Measurements from ENCODE around the gene CBLN2.

Gene CBLN2

DNA sequence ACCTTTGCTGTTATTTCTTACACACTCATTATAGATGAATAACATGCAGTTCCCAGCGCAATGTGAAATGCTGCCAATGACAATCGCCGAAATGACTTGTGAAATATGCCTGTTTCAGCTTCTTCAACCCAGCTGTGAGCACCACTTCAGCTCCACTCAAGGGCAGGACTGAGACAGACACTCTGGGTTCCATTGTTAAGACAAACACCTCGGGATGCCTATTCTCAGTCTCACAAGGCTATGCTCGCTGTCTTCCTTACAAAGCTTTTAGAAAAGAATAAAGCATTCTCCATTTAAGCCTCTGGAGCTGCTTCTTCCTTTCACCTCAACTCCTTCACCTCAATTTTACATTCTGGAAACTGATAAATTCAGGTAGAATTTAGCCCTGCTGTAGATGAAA lies 4.2 kb downstream of the CBLN2 start:
- no peaks in the 10 kb centered on the region for H3K9me2 ChIP-seq (replicated peaks; ENCODE audit: low read depth, low read length)
- no peaks in the 10 kb centered on the region for H3K27me3 ChIP-seq (ENCODE audit: insufficient read depth, low read length, poor library complexity, severe bottlenecking)
- TF ChIP-seq CTCF (conservative IDR thresholded peaks at IDR 0.05; ENCODE audit: low read length) (no peak), EZH2phosphoT487 (IDR thresholded peaks at IDR 0.05; ENCODE audit: borderline replicate concordance) (no peak)
- H3K4me3 ChIP-seq (ENCODE audit: low read length, poor library complexity, severe bottlenecking): no peak overlapping the region
- H3F3A ChIP-seq (ENCODE audit: low read depth): no peaks in the 10 kb centered on the region
- no peaks in the 10 kb centered on the region for H3K4me1 ChIP-seq (ENCODE audit: insufficient read depth, low read length, poor library complexity, severe bottlenecking)
- no peak overlapping the region for H3K9ac ChIP-seq (ENCODE audit: low read depth, low read length, poor library complexity, severe bottlenecking)
- H3K9me3 ChIP-seq (ENCODE audit: insufficient read depth, low read depth, low read length): no peaks in the 10 kb centered on the region
- no peak overlapping the region for H3K4me2 ChIP-seq (ENCODE audit: low read depth, low read length, poor library complexity, severe bottlenecking)
- no peak overlapping the region for H2AFZ ChIP-seq (ENCODE audit: low read length)
- H4K20me1 ChIP-seq (ENCODE audit: insufficient read depth, low read length, poor library complexity, severe bottlenecking): no peaks in the 10 kb centered on the region
- no peaks in the 10 kb centered on the region for H3K79me2 ChIP-seq (ENCODE audit: insufficient read depth, low read length)
- no peaks in the 10 kb centered on the region for H3K36me3 ChIP-seq (ENCODE audit: insufficient read depth, low read length)

DNA sequence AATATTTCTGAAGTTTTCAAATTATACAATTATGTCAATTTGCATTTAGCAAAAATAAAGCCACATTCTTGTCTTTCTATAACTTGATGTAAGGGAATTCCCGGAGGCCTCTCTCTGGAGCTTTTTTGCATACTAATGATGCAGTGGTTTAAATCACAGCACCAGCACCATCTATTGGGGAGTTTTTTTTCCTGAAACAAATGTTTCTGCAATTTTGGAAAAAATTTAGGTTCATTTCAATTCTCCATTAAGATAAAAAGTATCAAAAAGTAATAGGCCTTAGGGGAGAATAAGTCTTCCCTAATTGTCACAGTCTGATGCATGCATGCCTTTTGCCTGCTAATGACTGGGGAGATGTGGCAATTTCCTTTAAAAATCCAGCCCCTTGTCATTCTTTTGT lies 13.5 kb downstream of the CBLN2 start:
- Histone ChIP-seq H3K4me3 (ENCODE audit: low read length, poor library complexity, severe bottlenecking) (no peak overlapping the region), H3K9me2 (replicated peaks; ENCODE audit: low read depth, low read length) (no peaks in the 10 kb centered on the region), H2AFZ (ENCODE audit: low read length) (no peak overlapping the region), H3K9ac (ENCODE audit: low read depth, low read length, poor library complexity, severe bottlenecking) (no peak overlapping the region), H4K20me1 (ENCODE audit: insufficient read depth, low read length, poor library complexity, severe bottlenecking) (no peaks in the 10 kb centered on the region), H3K27me3 (ENCODE audit: insufficient read depth, low read length, poor library complexity, severe bottlenecking) (no peaks in the 10 kb centered on the region), H3K4me1 (ENCODE audit: insufficient read depth, low read length, poor library complexity, severe bottlenecking) (no peaks in the 10 kb centered on the region), H3K4me2 (ENCODE audit: low read depth, low read length, poor library complexity, severe bottlenecking) (no peak overlapping the region), H3F3A (ENCODE audit: low read depth) (no peaks in the 10 kb centered on the region), H3K9me3 (ENCODE audit: insufficient read depth, low read depth, low read length) (no peaks in the 10 kb centered on the region), H3K79me2 (ENCODE audit: insufficient read depth, low read length) (no peaks in the 10 kb centered on the region), H3K36me3 (ENCODE audit: insufficient read depth, low read length) (no peaks in the 10 kb centered on the region)
- TF ChIP-seq EZH2phosphoT487 (IDR thresholded peaks at IDR 0.05; ENCODE audit: borderline replicate concordance) (no peak), CTCF (conservative IDR thresholded peaks at IDR 0.05; ENCODE audit: low read length) (no peak)

GRCh38 chr18:72504866-72505265 lies 39.3 kb downstream of the CBLN2 start:
- Histone ChIP-seq H3K27me3 (ENCODE audit: insufficient read depth, low read length, poor library complexity, severe bottlenecking) (no peaks in the 10 kb centered on the region), H3K4me3 (ENCODE audit: low read length, poor library complexity, severe bottlenecking) (no peak overlapping the region), H3K79me2 (ENCODE audit: insufficient read depth, low read length) (no peaks in the 10 kb centered on the region), H2AFZ (ENCODE audit: low read length) (no peak overlapping the region), H3K9me3 (ENCODE audit: insufficient read depth, low read depth, low read length) (no peaks in the 10 kb centered on the region), H4K20me1 (ENCODE audit: insufficient read depth, low read length, poor library complexity, severe bottlenecking) (no peaks in the 10 kb centered on the region), H3K9me2 (replicated peaks; ENCODE audit: low read depth, low read length) (no peaks in the 10 kb centered on the region), H3K4me1 (ENCODE audit: insufficient read depth, low read length, poor library complexity, severe bottlenecking) (no peaks in the 10 kb centered on the region), H3F3A (ENCODE audit: low read depth) (no peaks in the 10 kb centered on the region), H3K9ac (ENCODE audit: low read depth, low read length, poor library complexity, severe bottlenecking) (no peak overlapping the region), H3K36me3 (ENCODE audit: insufficient read depth, low read length) (no peaks in the 10 kb centered on the region), H3K4me2 (ENCODE audit: low read depth, low read length, poor library complexity, severe bottlenecking) (no peak overlapping the region)
- TF ChIP-seq CTCF (conservative IDR thresholded peaks at IDR 0.05; ENCODE audit: low read length) (no peak), EZH2phosphoT487 (IDR thresholded peaks at IDR 0.05; ENCODE audit: borderline replicate concordance) (no peak)
